SKM-1 (cell line): Measurements from ENCODE around the gene RPL22.

Experiments
- DNase-seq: peaks from one replicate; lab custom pipeline; 2025; ENCODE audit not compliant: unreplicated experiment; lab: John Stamatoyannopoulos, UW

Gene RPL22

DNA sequence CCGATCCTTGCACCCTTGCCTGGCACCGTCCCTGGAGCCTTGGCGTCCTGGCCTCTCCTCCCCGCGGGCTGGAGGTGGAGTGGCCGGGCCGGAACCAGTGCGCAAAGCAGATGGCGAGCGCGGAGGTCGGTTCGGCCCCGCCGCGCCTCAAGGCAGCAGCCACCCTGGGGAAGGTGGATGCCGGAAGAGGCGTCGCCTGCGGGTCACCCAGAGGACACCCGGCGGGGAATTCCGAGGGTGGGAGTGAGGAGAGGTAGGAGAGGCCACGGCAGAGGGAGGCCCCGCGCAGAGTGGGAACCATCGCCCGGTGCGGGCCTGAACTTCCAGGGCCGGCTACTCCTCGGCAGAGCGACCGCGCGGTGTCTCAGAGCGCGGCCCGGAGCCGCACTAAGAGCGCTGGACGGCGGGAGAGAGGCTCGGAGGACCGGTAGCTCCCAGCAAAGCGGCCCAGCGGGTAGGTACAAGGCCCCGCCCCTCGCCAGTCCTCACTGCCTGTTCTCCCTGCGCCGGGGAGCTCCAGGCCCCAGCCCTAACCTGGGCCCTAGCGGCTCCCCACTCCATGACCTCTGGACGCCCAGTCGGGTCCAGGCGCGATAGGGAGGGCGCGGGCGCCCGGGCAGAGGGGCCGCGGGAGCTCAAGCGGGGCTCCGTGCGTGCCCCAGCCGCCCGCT, 6.6 kb upstream of the RPL22 start, which contains the start of gene RNF207:
Gene RNF207, plus strand, starts transcription at position 271 of the 671 bp plus-strand sequence. CDS start 417 bp downstream, outside the sequence.
- DNase-seq = no peak

DNA sequence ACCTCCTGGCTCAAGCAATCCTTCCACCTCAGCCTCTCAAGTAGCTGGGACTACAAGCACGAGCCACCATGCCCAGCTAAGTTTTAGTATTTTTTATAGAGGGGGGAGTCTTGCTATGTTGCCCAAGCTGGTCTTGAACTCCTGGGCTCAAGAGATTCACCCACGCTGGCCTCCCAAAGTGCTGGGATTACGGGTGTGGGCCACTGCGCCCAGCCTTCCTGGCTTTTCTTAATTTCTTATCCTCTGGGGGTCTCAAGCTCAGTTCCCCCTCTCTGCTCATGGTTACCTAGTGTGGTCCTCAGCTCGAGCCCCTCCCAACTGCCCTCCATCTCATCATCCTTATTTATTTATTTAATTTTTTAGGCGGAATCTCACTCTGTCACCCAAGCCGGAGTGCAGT, 2.9 kb upstream of the RPL22 start:
- DNase-seq = no peak

DNA sequence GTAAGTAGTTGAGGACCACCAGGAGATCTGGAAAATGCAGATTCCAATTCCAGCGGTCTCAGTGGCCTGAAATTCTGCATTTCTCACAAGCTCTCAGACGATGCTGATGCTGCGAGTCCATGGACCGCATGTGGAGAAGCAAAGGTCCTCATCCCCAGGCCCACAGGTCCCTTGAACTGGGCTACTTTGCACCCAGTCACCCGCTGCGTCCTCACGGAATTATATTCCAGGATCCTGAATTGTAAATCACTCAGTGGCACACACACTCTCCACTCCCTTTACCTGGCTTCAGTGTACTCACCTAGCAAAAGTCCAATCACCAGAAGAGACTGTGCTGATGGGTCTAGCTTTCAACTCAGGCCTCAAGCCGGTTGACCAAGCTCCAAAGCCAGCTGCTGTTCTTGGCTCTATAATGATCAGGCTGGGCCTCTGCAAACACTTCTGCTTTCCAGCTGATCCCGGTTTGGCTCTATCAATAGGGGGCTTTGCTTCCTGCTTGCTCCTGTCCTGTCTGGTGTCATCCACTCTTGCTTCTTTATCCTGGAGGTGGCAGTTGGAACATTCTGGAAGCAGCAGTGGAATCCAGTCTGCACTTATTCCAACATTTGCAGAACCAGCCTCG, 904 bp upstream of the RPL22 start:
- no peak for DNase-seq

DNA sequence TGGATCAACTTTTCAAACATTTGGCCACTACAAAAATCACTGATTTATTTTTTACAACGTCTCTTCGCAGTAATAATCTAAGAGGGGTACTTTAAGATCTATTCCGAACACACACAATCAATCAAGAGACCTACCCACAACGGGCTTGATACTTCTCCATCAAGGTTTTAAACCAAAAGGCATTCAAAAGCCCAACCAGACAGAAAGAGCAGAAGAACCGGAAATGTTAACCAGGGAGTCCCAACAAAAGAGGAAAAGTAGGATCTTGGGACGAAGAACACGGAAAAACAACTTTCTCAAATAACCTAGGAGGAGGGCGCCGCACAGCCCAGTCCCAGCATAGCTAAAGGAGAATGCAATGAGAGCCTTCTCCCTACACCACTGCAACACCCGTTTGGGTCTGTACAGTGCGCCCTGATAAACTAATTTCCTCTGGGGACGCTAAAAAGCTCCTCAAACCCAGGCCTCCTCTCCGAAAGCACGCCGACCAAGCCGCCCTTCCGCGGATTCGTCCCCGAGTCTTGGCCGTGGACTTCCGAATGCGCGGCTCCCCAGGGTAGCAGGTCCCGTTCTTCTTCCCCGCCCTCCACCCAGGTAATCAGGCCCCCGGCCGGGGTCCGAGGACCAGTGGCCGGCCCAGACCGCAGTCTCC, 623 bp downstream of the RPL22 start:
- DNase-seq = no peak

DNA sequence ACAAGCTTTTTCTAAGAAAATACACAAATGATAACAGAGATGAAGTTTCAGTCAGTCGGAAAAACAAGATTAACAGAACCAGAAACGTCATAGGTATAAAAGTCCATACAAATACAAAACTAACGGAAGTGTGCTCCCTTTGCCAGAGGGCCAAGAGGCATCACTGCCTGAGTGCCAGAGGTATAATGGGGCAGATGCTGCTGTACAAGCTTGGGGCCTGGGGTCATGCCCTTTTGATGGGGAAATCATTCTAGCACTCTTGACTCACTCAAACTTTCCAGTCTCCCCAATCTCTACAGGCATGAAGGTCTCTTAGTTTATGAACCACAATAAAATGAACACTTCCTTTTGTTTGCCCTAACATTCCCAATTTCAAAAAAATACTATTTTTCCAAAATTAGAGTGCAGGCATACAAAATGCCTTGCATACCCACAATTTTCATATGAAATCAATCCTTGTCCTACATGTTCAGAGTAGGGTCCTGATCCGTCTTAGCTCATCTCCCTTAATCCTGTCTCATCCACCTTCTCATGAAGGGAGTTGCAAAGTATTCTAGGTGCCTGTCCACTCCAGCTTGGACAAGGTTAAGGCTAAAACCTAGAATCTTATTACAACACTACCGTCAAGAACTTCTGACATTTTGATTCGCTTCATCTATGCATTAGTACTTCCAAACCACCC, 1.5 kb downstream of the RPL22 start:
- no peak for DNase-seq

DNA sequence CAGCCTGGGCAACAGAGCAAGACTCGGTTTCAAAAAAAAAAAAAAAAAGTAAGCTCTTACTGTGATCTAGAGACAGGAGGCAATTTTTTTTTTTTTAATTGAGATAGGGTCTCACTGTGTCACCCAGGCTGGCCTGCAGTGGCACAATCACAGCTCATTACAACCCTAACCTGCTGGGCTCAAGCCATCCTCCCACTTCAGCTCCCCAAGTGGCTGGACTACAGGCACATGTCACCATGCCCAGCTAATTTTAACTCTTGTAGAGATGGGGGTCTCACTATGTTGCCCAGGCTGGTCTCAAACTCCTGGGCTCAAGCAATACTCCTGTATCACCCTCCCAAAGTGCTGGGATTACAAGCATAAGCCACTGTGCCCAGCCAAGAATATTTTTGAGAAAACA, 7.4 kb downstream of the RPL22 start:
- DNase-seq = no peak

DNA sequence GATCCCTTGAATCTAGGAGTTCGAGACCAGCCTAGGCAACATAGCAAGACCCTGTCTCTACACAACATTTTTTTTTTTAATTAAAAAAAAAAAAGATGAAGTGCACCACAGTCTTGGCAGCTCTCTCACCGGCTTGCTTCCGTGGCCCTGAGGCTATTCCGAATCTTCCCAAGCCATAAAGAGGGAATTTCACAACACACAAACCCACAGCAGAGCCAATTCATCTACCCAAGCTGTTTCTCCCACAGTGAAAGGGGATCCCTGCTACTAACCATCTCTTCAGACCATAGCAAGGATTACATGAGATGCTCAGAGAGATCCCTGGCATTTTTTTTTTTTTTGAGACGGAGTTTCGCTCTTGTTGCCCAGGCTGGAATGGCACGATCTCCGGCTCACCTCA, 10.9 kb downstream of the RPL22 start:
- DNase-seq = no peak

DNA sequence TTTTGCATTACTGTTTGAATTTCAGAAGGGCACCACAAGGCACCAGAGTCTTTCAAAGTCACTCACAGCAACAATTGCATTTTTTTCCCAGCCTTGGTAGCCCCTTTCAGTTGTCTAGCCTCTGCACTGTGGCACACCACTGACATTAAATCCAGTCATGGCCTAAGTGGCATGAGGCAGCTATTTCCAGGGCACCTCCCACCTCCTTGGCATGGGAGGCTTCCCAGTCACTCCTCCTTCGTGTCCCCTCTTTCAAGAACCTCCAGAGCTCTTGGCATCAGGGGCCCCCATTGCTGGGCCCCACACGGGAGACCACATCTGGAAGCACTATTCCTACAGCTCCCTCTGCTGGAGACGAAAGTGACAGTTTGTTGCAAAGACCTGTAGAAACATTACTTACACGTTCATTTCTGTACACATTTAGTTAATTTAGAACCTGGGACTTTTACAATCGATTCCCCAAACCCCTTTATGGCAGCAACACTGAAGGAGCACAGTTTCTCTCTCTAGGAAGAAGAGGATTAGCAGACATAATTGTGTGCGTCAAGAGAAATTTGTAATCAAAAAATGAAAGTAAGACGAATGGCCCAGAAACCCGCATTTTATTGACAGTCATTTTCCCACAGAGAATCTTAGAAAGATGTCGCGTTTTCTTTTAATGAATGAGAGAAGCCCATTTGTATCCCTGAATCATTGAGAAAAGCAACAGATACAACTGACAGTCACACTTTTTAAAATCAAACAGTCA, 13.6 kb downstream of the RPL22 start:
- no peak for DNase-seq

DNA sequence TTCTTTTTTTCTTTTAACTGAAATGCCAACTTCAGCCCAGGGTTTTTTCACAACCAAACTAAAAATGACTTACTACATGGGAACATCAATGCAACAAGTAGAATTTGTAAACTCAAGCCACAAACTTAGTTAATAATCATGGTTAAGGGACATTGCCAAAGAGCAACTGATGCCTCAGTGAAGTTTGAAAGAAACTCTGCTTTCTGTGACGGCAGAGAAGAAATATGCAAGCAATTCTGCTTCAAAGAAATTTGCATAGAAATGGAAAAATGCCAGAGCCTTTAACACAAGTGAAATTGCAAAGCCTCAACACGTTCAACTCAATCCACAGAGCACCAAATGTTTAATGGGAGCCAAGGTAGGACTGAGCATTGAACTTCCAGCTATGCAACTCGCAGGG, 14.2 kb downstream of the RPL22 start:
- DNase-seq = no peak

DNA sequence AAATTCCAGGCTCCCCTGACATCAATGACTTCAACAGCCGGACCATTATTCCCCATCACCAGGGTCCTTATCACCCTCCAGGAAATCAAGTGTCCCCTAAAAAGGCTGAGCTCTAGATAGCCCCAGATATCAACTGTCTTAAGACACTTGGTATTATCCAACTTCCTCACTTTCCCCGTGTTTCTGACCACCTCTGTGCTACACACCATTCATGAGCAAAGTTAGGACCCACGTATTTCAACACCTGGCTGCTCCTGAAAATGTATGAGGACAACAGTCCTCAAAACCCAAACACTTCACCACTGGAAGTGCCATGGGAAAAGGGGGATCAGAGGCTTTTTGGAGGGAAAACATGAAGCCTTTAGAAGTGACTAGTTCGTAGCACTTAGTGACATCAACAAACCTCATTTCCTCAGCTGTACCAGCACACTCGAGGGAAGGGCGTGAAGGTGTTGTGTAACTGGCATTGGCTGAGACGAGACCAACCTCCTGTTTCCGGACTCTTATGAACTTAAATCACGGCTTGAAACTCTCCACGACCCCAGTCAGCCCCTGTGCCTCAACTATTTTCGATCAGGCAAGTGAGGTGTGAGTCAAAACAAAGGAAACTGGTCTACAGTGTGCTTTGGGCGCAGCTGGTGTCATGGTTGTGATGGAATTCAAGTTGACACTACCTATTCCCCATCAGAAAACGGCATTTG, 15.2 kb downstream of the RPL22 start:
- no peak for DNase-seq

DNA sequence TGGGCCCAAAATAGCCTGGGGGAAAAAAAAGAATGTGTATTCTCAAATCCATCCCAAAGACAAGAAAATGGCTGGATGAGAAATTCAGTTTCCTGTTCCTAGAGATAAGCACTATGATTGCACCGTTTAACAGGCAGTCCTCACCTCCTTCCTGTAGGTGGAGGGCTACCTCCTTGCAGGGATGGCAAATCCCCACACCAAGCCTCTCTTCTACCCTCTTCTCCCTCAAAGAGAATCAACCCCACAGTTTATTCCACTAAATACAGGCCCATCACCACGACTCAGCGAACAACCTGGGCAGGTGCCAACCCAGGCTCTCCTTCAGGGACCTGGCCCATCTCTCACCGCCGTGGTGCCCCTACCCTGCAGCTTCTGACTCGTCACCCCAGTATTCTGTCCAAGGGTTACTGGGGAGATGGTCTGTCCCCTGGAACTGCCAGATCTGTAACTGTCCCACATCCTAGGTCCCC, 15.8 kb downstream of the RPL22 start:
- no peak for DNase-seq

DNA sequence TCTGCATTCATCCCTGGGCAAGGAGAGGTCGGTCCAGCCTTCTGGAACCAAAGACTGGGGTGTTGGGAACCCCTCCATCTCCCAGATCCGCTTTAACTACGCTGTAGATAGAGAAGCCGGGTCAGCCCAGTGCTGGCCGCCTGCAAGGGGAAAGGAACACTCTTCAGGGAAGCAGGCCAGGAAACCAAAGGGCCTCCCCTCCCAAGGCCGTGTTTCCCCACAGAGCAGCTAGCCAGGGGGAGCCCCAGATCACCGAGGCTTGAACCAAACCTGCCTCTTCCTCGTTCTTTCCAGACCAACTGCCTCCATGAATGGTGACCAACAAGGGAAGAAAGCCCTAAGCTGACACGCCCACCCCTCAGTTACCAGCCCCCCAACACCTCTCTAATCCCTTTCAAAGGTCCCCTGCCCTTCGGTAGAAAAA, 18.0 kb downstream of the RPL22 start:
- DNase-seq = no peak

DNA sequence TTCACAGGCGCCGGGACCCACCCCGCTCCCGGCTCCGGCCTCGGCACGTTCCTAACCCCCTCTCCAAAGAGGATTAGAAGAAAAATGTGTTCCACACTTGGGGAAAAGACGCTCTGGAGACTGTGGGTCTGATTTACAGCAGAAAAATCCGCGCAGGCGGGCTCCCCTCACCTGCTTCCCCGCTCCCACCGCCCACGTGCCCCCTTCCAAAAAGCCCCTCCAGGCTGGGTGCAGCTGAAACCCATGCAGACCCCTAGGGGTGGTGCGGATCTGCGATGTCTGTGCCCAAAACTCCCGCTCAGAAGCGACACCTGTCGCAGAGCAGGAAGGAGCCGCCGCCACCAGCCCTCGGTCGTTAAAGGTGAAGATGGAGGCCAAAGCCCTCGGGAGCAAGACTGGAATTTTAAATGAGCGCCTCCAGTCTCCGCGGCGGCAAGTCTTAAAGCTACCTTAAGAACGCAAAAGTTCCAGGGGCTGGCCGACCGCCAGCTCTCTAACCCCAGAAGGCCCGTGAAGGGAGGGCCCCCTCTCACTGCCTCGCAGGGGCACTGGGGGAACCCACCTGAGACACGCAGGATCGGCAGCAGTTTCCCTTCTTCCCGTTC, 18.6 kb downstream of the RPL22 start:
- no peak for DNase-seq

DNA sequence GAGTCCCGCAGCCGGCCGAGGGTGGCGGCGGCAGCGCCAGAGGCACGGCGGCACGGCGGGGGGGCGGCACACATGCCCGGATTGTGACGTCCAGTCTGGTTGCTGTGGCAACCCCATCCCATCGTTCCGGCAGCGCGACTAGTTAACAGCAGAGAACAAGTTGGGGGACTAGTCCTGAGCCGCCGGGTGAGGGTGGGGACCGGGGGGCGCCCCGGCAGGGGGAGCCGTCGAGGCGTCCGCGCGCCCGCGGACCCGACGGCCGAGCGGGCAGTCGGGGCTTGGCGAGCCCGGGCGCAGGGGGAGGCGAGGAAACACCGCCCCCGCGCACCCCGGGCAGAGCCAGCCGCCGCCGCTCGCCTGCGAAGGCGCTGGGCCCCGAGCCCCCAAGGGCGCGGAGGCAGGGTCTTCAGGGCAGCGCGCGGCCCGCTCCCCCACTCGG, 19.1 kb downstream of the RPL22 start, which contains the start of gene CHD5:
Gene CHD5, minus strand, starts transcription at position 54 of the 439 bp plus-strand sequence. CDS start 298 bp downstream, outside the sequence.
- no peak for DNase-seq

DNA sequence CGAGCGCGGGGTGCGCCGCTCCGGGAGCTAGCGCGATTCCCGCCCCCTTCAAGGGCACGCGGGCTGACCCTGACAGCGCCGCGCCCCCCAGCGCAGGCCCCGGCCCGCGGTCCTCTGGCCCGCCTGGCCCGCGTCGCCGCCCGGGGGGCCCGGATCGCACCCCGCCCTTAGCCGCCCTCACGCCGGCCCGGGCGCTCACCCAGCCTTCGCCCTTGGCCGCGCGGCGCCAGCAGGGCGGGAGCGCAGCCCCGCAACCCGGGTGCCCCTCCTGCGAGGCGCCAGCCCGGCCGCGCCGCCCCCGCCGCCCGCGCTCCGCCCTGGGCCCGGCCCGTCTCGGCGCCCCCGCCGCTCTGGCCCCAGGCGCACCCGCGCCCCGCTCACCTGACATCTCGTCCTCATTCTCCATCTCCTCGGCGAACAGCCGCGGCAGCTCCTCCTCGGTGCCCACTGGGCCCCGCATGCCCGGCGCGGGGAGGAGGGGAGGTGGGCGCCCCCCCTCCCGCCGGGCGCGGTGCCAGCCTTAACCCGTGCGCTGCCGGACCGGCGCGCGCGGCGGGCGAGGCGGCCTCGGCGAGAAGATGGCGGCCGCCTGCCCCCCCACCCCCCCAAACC, 19.7 kb downstream of the RPL22 start:
- DNase-seq = no peak

DNA sequence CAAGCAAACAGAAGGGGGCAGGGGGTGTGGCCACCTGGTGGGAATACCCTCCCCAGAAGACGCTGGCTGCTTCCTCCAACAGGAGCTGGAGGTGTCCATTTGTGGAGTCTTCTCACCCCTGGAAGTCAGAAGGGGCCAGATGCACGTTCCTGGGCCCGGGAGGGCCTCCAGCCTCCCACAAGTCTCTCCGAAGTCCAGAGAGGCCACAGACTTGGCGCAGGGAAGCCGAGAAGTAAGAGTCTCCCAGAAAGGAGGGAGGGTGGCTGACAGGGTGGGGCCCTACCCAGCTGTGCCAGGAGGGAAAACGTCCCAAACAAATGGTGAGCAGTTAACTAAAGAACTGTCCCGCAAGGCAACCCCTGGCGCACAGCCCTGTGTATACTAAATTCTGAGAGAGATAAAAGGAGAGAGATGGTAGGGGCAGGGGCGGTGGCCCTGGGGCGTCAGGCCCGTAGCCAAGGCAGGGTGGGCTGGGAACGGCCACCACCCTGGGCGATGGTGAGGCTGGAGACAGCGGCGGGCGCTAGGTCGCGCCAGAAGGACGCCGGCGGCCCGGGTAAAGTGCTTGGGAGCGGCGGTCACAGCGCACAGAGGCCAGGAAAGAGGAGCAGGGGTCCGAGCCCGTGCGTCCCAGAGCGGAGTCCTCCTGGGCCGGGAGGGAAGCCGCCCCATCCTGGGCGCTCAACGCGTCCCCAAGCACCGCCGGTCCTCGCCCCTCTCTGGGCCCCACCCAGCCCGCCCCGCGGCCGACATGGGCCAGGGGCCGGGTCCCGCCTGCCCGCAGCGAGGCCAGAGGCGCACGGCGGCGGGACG, 20.4 kb downstream of the RPL22 start:
- DNase-seq = no peak

DNA sequence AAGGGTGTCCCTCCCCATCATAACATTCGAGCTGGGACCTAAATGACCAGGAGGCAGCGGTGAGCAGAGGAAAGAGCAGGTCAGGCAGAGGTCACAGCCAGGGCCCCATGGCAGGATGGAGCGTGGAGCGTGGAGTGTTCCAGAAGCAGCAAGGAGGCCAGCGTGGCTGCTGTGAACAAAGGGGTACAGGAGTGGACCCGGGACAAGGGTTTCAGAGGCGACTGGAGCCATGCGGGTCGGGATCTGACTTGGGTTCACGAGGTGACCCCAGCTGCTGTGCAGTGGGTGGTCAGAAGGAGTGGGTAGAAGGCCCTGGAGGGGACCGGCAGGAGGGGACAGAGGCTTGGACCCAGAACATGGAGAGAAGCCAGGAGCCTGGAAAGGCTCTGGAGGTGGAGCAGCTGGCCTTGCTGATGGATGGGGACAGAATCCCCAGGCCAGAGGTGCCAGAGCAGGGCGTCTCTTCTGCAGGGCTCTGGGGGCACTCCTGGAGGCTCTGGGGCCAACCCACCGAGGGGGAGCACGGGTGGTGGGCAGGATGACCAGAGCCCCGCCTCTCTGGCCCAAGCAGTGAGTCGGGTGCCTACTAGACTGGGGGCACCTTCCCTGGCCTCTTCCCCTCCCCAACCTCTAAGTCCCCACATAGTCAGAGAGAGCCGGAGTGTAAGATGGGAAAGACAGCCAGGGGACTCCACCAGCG, 21.6 kb downstream of the RPL22 start:
- DNase-seq = no peak

DNA sequence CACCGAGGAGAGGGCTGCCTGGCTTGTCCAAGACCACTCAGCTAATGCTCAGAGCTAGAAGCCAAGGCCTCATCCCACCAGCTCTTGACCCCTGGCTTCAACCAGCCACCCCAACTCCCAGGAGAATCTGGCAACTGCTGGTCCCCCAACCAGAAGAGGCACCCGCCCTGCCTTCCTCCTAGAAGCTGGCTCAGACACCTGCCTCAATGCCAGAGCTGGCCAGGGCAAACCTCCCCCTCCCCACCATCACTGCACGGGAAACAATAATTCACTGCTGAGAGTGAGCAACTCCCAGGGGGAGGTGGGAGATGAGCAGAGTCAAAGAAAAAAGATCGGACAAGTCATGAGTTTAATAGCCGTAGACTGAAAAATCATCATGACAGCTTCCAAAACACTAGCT, 22.6 kb downstream of the RPL22 start:
- DNase-seq = no peak
